HepG2 (cell line): ENCODE data around the gene ENO3. TPM values are rescaled to one million over a fixed set of nuclear protein-coding genes. Genes with fewer than 3 reads are reported as not detected.
A peak's percentile ranks its signal among the peaks of the same experiment; 100 is the strongest.

ENCODE experiments used
- DZIP1 ChIP-seq: sonication (generic); formaldehyde crosslinking; IDR thresholded peaks from 2 replicates; pipeline ENCODE4 v1.5.0; 2020; ENCODE audit warnings: mild to moderate bottlenecking, missing genetic modification reagents
- GABPB1 ChIP-seq: IDR thresholded peaks from 2 replicates; pipeline ENCODE4 v1.6.1; 2016; ENCODE audit warnings: mild to moderate bottlenecking, missing genetic modification reagents, moderate library complexity, missing compliant biosample characterization
- MBD4 ChIP-seq: IDR thresholded peaks from 2 replicates; pipeline ENCODE4 v1.6.1; 2012; ENCODE audit warnings: low read length, inconsistent platforms, borderline replicate concordance
- MYNN ChIP-seq: sonication (generic); formaldehyde crosslinking; IDR thresholded peaks from 2 replicates; pipeline ENCODE4 v1.4.0; 2020; ENCODE audit warnings: mild to moderate bottlenecking, low read depth, missing genetic modification reagents
- NKX3-1 ChIP-seq: sonication (generic); formaldehyde crosslinking; IDR thresholded peaks from 2 replicates; pipeline ENCODE4 v1.5.0; 2020; ENCODE audit warnings: missing genetic modification reagents
- TFDP2 ChIP-seq: sonication (generic); formaldehyde crosslinking; IDR thresholded peaks from 2 replicates; pipeline ENCODE4 v1.4.0; 2020; ENCODE audit warnings: missing genetic modification reagents
- TGIF2 ChIP-seq: IDR thresholded peaks from 2 replicates; pipeline ENCODE4 v1.6.1; 2016; ENCODE audit warnings: control low read depth, missing compliant biosample characterization
- UBTF ChIP-seq: sonication (generic); formaldehyde crosslinking; IDR thresholded peaks from 2 replicates; pipeline ENCODE4 v1.4.0; 2020; ENCODE audit warnings: mild to moderate bottlenecking, missing genetic modification reagents
- ZFP36 ChIP-seq: fragments of 150-350 bp; IDR thresholded peaks from 2 replicates; pipeline ENCODE4 v1.6.1; 2018; ENCODE audit warnings: borderline replicate concordance, low read length, low read depth; ENCODE audit not compliant: partially characterized antibody
- ZNF138 ChIP-seq: sonication (generic); formaldehyde crosslinking; IDR thresholded peaks from 2 replicates; pipeline ENCODE4 v1.5.0; 2020; ENCODE audit warnings: mild to moderate bottlenecking, low read depth, missing genetic modification reagents
- ZXDC ChIP-seq: sonication (generic); formaldehyde crosslinking; IDR thresholded peaks from 2 replicates; pipeline ENCODE4 v1.5.0; 2020; ENCODE audit warnings: mild to moderate bottlenecking, missing genetic modification reagents
- polyA plus RNA-seq, 8 experiments: library from polyadenylated mRNA; depleted of rRNA in 3 of 8; stranded (reverse) in 7 of 8; unstranded in 1 of 8; fragments of >200 nt; fragmentation: Illumina TruSeq in 4 of 8; extraction: Trizol in 4 of 8; gene quantifications; 2 replicates each; pipeline versions ENCODE4 v1.2.1 to v1.2.3, GENCODE V29; 2011 to 2016; ENCODE audit warnings: low read depth in 4 of 8, missing spikeins in 1 of 8, mixed read lengths in 1 of 8; ENCODE audit not compliant: insufficient read depth in 1 of 8
- total RNA-seq, 5 experiments: library from RNA; depleted of rRNA; stranded (reverse); fragments of >200 nt; fragmentation: Illumina TruSeq; extraction: Trizol; gene quantifications; 2 replicates each; pipeline ENCODE4 v1.2.3, GENCODE V29; 2016; ENCODE audit warnings: low read depth in 1 of 5

The ENO3 gene
- total and polyA plus RNA-seq, 2 of the 13 experiments (the other 11 are each of a cell fraction or from before 2014, with no cell fraction given) = 59.8 to 69.8 TPM

- TF ChIP-seq DZIP1 (CRISPR knock-in tag) (no peak), UBTF (CRISPR knock-in tag) (peak; percentile 57; the same call in 1 of the 2 replicates), ZNF138 (CRISPR knock-in tag) (no peak), GABPB1 (CRISPR knock-in tag) (peak; percentile 17; the same call in 1 of the 2 replicates), TFDP2 (CRISPR knock-in tag) (0 out of 2 replicates have a peak, but pooled peaks have one; percentile 9), NKX3-1 (CRISPR knock-in tag) (no peak), ZFP36 (no peak), MBD4 (no peak), MYNN (CRISPR knock-in tag) (0 out of 2 replicates have a peak, but pooled peaks have one; percentile 47), TGIF2 (no peak), ZXDC (no peak)
These were observed 18.2 kb downstream of the ENO3 start (continued) for GRCh38 chr17:4969047-4969550.
